ENCODE measurements around the gene EMP2.
"Not testable (repeated sequence)": the region's sequence is repeated elsewhere in the genome, so short reads cannot be mapped to it uniquely, and the experiment has no call there.

DNA sequence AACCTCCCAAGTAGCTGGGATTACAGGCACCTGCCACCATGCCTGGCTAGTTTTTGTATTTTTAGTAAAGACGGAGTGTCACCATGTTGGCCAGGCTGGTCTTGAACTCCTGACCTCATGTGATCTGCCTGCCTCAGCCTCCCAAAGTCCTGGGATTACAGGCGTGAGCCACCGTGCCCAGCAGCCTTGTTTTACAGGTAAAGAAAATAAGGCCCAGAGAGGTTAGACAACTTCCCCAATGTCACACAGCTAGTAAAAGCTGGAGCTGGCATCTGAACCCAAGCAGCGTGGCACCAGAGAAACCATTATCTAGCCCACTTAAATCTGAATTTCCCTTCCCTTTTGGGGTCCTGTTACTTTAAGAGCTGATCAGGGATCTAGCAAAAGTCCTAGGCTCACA lies 20.6 kb downstream of the EMP2 start:
- TF ChIP-seq, protein P1, sequence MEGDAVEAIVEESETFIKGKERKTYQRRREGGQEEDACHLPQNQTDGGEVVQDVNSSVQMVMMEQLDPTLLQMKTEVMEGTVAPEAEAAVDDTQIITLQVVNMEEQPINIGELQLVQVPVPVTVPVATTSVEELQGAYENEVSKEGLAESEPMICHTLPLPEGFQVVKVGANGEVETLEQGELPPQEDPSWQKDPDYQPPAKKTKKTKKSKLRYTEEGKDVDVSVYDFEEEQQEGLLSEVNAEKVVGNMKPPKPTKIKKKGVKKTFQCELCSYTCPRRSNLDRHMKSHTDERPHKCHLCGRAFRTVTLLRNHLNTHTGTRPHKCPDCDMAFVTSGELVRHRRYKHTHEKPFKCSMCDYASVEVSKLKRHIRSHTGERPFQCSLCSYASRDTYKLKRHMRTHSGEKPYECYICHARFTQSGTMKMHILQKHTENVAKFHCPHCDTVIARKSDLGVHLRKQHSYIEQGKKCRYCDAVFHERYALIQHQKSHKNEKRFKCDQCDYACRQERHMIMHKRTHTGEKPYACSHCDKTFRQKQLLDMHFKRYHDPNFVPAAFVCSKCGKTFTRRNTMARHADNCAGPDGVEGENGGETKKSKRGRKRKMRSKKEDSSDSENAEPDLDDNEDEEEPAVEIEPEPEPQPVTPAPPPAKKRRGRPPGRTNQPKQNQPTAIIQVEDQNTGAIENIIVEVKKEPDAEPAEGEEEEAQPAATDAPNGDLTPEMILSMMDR (IDR thresholded peaks at IDR 0.05; ENCODE audit: insufficient read depth, low read length, poor library complexity, severe bottlenecking): not testable (repeated sequence)
- TF ChIP-seq EZH2phosphoT487 (conservative IDR thresholded peaks at IDR 0.05; ENCODE audit: low read length): not testable (repeated sequence)

All from SU-DHL-6 (cell line).